Activated T-cell treated with anti-CD3 and anti-CD28 coated beads for 4 hours (primary cell): Measurements from ENCODE around the gene SMIM27.
"Not testable (repeated sequence)": the region's sequence is repeated elsewhere in the genome, so short reads cannot be mapped to it uniquely, and the experiment has no call there.

Source experiments
- DNase-seq: peaks from one replicate; pipeline ENCODE4 v3.0.0-alpha.2; 2020

The SMIM27 gene

DNA sequence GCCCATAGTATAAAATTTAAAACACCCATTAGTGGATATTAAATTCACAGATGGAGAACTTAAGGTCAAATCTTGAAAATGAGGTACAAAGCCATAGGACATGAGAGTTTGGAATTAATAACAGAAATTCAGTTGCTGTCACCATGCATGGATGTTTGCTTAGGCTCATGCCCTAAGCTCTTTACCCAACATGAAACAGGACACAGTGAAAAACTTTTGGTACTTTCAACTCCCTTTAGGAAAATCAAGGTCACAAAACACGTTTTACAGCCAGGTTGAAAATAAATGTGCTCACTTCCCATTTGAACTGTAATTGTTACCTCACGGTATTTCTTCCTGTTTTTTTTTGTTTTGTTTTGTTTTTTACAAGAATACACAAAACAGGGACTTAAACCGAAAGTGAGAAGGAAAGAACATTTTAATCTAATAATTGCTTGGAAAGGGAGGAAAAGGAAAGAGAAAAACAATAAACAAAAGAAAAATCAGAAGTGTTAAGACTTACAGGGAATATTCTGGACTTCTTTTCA, 6.3 kb downstream of the SMIM27 start:
- DNase-seq = no peak

DNA sequence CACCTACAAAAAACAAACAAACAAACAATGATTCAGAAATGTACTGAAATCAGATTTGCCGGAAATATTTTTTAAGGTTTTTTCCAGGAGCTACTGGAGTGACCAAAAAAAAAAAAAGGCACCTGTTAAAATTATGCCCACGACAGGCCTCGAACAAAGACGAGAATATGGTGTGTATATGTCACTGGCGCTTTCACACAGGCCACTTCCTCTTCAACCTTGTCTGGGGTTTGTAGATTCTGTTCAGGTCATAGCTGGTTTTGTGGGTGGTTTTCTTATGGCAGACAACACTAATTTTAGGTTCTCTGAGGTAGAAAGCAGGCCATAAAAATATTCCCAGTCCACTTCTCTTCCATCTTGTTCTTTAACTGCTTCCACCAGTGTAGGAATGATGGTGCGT, 13.8 kb downstream of the SMIM27 start:
- DNase-seq = no peak

DNA sequence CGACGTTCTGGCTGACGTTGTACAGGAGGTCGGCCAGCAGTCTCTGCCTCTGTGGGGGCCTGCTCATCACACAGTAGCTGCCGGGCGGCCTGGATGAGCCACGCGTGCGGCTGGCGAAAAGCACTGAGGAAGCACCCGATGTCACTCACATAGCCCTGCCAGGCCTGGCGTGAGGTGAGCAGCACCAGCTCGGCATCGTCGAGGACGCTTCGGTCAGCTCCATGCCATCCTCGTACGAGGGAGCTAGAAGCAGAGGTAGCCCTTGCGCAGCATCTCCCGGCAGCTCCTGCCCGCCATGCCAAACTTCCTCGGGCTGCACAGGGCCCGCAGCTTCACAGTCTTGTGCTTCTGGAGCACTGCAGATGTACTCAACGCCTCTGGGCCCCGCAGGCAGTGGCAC, 14.6 kb downstream of the SMIM27 start:
- no peak for DNase-seq

DNA sequence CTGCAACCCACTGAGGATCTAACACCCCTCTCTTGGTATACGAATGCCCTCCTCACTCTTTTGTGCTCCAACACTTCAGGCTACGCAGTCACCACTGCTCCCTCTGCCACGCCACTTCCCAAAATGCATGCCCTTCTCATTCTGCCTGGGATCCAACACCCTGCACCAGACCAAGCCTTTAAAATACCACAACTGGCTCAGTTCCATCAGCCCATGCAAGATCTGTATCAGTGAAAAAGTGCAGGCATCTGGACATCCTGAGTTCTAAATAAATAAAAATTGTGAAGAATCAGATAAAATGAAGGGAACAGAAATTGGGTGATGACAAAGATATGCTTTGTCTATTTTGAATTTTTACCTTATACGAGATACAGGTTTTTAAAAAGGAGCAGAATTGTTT, 18.1 kb downstream of the SMIM27 start:
- no peak for DNase-seq

DNA sequence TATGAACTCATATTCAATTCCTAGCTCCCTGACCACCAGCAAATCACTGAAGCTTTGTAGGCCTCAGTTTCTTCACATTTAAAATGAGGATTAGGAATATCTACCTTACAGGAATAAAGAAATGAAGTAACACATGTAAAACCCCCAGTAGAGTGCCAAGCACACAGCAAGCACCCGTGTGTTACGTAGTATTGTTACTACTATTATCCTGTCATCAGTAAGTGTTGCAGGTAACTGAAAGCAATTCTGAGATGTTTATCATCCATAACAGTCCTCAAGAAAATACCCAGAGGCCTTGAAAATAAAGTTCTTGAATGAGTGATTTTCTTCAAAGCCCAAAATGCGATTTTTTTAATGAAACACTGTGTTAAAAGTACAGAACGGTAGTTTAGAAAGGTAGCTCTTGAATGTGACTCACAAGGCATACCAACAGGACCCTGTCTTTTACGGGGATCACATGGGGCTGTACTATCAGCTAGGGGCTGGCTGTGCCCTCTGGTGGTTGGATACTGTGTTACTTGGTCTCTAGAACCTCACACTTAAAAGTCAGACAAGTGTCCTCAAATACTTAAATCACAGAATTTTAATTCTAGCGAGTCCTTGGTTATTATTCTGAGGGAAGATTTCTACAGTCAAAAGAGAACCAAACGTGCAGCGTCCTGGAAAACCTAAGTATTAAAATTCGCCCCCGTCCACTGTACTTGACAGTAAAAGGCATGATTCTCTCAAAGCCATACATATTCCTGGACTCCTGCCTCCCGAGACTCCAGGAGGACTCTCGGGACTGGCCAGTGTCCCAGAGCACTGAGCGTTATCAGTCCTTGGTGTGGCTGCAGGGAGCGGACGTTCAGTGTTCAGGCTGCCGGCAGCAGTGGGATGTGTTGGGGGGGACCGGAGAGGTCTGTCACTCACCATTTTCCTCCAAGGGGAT, 20.1 kb downstream of the SMIM27 start:
- DNase-seq = peak; percentile 62

DNA sequence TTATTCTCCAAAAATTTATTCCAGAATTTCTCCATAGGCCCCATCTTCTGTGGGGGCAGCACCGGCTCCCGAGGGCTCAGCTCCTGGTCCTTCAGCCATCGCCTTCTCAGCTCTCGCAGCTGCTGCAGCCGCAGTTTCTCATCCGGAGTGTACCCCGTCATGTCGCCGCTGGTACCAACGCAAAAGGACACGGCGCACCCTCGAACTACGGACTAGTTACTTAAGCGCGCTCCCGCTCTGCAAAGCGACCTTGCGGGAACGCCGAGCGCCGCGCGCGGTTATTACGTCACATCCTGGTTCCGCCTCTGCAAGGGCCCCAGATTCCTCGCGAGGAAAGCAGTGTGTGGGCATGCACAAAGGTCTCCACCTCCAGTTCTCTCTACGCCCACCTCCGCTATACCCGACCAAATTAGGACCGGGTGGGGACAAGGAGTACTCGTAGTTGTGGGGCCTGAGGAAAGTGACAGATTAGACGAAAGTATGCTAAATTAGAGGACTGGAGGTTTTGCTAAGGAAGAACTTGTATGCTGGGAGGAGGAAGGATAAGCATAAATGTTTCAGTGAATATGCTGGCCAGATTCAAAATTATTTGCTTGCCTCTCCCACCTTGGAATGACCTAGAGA, 20.9 kb downstream of the SMIM27 start, which contains the start of gene NDUFB6:
Gene NDUFB6, minus strand, starts transcription at position 260 of the 624 bp plus-strand sequence. Its CDS starts 99 bp downstream, at position 161.
- DNase-seq = peak; percentile 94

DNA sequence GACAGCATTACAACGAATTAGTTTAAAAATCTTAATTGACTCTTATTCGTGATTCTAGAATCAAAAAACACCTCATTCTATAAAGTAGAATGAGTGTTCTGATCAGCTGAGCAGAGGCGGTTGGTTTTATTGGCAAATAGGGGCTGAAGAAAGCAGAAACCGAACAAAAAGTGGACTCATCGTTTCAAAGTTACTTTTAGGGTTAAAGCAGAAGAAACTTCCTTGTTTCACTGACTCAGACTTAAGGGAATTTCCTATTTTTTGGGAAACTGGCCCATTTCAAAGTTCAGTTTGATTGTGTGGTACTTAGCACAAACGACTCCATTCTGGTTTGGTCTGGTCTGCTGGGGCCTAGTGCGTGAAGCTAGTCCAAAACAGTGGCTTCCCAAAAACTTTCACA, 21.7 kb downstream of the SMIM27 start:
- no peak for DNase-seq

DNA sequence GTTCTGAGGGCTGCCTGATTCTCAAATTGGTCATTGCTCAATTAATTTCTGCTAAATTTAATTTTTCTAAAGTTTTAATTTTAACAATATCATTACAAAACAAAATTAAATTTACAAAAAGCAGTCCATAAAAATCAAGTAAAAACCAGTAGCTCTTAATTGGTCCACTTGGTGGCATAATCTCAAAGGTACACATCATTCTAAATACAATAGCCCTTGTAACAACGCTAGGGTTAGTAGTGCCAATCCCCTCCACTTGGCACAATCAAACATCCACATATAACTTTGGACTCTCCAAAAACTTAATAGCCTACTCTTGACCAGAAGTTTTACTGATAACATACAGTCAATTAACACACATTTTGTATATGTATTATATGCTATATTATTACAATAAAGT, 22.7 kb downstream of the SMIM27 start:
- DNase-seq = no peak

DNA sequence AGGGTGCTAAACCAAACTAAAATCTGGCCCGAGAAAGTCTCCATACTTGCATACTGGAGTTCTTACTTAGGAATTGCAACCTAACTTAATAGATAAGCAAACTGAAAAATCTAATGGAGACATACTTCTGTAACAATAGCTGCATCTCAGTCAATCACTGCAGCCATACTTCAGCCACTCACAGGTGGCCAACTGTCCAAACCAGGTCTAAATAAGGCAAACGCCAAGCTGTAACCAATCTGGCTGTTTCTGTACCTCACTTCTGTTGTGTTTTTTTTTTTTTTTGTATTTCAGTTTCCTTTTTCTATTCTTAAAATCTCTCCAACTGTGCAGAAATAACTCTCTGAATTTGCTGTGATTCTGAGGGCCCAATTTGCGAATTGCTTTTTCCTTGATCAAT, 25.2 kb downstream of the SMIM27 start:
- DNase-seq = no peak

DNA sequence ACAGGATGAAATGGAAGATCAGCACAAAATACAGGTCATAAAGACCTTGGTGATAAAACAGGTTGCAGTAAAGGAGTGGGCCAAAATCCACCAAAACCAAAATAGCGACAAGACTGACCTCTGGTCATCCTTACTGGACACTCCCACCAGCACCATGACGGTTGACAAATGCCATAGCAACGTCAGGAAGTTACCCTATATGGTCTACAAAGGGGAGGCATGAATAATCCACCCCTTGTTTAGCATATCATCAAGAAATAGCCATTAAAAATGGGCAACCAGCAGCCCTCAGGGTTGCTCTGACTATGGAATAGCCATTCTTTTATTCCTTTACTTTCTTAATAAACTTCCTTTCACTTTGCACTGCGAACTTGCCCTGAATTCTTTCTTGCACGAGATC, 26.8 kb downstream of the SMIM27 start:
- DNase-seq = no peak

DNA sequence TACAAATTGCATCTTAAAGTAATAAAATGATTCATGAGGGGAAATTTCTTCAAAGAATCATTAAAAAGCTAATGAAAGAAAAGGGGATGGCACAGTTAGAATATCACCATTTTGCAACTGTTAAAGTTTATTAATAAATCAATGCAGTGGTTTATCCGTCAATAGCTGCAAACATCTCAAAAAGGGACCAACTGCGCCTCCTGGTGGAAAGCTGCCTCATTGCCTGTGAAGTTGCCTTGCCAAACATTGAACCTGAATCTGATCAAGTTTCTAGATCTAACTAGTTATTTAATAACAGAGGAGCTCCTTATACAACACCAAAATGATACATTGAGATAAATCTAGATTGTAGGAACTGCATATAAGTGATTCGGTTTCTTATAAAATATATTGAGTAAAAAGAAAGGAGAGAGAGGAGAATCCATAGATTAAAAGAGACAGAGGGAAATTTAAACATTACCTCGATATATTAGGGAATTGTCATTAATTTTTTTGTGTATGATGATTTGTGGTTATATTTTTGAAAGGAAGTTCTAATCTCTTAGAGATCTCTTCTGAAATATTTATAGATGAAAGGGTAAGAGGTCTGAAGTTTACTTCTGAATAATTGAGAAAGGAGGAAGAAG, 27.7 kb downstream of the SMIM27 start:
- DNase-seq = peak; percentile 78

DNA sequence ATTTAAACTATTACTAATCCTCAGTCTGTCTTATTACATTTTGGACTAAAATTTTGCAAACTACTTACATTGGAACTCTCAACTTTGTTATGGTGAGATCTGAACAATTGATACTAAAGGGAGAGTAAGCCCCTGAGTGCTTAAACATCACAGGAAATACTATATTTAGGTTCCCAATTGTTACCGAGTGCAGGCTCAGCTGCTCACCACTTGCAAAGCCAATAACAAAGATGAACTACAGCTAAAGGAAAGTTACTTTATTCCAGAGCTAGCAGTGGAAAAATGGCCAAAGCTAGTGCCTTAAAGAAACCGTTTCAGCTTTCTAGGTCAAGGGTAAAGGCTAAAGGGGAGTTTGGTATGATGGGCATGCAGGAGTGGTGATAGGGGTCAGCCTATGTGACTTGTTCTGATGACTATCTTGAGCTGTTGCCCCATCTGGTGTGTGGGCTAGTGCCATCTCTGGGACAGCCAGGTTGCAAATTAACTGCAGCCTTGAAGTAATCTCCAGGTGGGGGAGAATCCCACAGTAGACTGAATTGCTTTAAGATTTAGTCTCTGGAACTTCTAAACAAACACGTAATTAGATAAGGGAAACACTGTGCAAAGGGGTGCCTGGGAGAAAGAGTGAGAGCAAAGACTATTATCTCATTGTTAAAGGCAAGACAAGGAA, 28.6 kb downstream of the SMIM27 start:
- DNase-seq = no peak

DNA sequence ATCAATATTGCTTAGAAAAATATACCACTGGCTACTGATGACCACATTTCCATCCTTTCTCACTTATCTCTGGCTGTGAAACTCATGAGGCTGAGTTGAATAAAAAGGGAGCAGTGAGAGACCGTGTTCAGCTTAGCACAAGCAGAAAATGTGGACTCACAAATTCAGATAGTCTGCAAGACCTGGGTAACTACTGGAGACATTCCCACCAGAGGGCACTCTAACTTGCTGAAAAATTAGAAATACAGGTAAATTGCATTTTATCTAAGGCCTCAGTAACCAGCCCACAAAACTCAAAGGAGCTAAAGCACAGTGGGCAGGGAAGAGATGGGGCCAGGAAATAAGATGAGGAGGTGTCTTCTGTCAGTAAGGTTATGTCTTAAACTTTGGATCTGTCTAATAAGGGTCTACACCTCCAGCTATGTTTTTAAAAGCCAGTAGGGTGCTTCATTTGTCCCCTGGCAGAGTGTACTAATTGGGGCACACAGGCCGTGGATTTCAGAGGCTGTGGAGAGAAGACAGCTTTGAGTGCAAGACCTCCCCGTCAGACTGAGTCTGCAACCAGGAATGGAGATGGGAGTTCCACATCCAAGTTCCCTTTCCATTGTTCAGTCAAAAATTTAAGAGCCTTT, 29.5 kb downstream of the SMIM27 start:
- peak; percentile 4 for DNase-seq

DNA sequence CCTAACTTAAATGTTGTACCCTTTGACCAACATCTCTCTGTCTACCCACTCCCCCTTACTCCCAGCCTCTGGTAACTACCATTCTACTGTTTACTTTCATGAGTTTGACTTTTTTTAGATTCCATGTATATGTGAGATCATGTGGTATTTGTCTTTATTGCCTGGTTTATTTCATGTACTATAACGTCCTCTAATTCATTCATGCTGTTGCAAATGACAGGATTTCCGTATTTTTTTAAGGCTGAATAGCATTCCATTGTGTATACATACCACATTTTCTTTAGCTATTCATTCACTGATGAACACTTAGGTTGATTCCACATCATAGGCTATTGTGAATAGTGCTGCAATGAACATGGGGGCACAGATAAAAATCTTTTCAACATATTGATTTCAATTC, 32.7 kb downstream of the SMIM27 start:
- DNase-seq = no peak

DNA sequence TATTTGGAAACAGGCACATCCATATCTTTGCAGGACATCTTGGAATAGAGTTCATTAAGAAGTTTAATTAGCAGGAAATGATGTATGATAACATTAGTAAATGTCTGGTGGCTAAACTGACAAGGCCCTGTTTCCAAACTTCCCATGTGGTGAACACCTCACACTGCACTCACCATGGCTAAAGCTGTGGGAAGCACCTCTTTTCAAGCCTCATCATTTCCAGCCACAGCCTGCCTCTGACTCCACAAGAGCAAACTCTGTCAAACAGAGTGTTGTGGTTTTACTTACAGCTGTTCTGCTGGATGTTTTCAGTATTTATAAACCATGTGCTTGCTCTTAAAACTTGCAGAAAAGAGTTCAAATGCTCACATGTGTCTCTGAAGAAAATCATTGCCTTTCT, 35.8 kb downstream of the SMIM27 start:
- no peak for DNase-seq

DNA sequence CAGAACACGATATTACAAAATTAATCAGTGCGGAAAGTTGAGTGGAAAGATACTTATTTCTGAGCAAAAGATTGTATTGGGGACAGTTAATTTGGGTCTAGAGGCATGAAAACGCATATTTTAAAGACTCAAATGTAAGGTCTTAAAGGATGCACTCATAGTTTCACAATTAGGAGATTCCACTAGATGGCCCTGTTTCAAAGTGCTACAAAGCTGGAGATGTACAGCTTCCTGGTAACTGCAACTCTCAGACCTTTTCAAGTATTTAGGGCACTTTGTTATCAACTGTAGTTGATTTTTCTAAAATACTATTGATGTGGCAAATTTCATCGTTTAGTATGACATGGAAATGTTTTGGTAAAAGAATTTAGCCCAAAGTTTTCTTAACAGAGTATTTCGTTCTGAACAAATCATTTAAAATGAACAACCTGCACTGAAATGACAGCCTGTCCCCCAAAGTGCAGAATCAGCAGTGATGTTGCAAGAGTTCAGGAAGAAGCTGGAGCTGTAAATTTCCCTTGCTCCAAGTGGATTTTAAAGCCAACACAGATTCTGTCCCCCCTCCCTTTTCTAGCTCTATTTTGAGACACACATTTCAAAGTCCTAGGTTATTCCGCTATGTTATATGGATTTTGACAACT, 37.1 kb downstream of the SMIM27 start:
- DNase-seq = no peak

DNA sequence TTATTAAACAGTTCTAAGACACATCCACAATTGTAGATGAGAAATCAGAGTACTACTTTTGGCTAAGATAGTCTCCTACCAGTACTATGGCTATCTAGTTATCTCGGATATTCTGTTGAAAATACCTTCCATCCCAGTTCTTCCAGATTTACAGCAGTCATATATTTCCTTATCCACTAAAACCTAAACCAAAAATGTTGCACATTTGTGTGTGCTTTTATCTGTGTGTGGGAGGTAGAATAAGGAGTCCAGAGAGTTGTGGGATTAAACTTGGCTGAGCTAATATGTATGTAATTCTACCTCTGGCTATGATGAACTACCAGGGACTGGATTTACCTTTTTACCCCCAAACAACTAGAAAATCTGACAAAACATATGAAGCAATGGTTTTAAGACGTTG, 38.3 kb downstream of the SMIM27 start:
- no peak for DNase-seq

DNA sequence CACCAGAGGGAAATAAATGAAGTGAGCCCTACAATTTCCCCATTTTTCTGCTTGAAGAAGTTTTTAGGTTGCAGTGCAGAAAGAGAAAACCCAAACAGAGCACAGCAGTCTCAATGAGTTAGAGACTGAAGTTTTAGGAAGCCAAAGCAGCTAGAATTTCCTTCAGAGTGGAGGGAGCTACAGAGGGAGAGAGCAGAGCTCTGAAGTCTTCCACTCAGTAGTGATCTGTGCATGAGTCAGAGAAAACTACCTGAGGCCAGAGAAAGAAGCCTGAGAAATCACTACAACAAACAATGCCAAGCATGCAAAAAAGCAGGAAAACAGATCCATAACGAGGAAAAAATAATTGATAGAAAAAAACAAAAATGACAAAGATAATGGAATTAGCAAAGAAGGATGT, 38.8 kb downstream of the SMIM27 start:
- no peak for DNase-seq

DNA sequence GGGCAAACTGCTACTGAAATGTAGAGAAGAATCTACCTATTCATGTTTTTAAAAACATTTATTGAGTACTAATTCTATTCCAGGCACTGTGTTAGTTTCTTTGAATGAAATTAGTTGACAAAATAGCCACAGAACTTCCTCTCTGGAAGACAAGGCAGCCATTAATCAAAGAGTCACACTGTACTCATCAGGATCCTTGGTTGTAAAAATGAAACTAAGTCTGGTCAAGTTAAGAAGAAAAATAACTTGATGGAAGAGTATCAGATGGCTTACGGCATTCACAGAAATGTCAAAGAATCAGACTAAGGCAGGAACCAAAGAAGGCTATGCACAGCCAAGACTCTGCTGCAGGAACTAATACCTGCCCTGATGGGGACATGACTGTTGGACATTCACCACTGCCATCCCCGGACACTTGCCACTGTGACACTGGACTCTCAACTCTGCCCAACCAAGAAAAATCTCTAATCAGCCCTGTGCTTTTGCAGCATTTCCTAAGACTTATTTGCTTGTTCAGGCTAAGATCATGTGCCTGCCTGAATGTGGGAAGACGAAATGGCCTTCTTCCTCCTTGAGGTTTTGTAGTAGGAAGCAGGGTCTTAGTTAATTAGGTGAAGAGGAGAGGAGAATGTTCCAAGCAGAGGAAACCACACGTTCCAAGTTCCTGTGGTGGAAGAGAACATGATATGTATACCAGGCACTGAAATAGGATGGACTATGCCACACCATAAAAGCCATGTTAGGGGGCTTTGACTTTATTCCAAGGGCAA, 44.2 kb downstream of the SMIM27 start:
- no peak for DNase-seq

DNA sequence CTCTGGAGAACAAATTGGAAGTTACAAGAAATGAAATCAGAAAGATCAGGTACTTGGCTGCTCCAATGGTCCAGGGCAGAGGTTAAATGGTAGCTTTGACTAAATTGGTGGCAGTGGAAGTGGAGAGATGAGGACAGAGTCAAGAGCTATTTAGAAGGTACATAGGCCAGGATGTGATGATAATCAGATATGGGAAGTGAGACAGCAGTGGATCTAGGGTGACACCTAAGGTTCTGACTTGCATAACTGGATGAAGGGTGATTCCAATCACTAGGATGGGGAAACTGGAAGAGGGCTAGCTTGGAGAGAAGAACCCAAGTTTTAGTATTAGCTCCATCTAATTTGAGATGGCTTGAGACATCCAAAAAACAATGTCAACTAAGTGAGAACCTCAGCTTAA, 44.8 kb downstream of the SMIM27 start:
- no peak for DNase-seq

DNA sequence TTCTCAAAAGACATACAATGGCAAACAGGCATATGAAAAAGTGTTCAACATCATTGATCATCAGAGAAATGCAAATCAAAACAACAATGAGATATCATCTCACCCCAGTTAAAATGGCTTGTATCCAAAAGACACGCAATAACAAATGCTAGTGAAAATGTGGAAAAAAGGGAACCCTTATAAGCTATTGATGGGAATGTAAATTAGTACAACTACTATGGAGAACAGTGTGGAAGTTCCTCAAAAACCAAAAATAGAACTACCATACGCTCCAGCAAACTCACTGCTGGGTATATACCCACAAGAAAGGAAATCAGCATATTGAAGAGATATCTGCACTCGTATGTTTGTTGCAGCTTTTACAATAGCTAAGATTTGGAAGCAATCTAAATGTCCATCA, 46.9 kb downstream of the SMIM27 start:
- DNase-seq = not testable (repeated sequence)
